Measurements from ENCODE around the gene PLPP3.

DNA sequence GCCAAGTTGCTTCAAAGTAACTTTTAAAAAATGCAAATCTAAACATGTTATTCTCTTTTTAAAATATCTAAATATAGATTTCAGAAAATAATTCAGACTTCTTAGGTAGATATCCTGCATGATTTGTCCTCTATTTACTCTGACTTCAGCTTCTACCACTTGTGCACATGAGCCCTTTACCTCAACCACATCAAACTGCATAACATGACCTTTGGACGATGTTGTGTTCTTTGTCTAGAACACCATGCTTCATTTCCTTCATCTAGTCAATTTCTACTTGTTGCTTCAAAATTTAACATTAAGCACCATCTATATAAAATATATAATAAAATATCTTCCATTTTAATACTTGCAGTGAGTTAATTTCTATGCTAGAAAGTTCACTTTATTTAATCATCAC is 96.9 kb downstream of the PLPP3 start:
- TF ChIP-seq, protein P1, sequence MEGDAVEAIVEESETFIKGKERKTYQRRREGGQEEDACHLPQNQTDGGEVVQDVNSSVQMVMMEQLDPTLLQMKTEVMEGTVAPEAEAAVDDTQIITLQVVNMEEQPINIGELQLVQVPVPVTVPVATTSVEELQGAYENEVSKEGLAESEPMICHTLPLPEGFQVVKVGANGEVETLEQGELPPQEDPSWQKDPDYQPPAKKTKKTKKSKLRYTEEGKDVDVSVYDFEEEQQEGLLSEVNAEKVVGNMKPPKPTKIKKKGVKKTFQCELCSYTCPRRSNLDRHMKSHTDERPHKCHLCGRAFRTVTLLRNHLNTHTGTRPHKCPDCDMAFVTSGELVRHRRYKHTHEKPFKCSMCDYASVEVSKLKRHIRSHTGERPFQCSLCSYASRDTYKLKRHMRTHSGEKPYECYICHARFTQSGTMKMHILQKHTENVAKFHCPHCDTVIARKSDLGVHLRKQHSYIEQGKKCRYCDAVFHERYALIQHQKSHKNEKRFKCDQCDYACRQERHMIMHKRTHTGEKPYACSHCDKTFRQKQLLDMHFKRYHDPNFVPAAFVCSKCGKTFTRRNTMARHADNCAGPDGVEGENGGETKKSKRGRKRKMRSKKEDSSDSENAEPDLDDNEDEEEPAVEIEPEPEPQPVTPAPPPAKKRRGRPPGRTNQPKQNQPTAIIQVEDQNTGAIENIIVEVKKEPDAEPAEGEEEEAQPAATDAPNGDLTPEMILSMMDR (IDR thresholded peaks at IDR 0.05), result no peak
- no peak for TF ChIP-seq POLR2A (IDR thresholded peaks at IDR 0.05)

Data from esophagus squamous epithelium (tissue), 4 donors.